ENCODE data around the gene GRIK4.

Gene GRIK4

DNA sequence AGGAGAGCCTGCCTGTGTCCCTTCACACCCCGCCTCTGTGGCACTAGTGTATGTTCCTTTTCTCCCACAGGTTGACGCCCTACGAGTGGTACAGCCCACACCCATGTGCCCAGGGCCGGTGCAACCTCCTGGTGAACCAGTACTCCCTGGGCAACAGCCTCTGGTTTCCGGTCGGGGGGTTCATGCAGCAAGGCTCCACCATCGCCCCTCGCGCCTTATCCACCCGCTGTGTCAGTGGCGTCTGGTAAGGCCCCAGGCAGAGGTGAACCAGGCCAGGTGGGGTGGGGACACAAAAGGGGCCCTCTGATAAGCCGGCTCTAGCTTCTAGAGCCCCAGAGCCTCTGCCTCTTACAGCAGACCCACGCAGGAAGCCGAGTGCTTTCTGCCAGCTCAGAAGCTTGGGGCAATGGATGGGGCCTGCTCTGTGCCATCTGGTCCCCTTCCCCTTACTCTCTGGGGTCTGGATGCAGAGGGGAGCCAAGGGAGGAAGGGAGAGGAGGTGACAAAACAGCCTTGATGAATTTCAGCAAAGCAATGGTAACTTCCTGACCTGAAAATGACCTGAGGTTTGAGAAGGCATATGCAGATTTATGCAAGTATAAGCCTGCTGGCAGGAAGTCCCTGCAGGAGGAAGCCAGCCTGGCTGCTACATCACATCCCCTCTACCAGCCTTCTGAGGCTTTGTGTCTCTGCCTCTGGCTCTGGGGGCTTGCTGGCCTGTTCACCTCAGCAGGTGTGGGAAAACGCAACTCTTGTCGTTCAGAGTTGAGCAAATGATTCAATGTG is 445.4 kb downstream of the GRIK4 start:
- DNase-seq (ENCODE audit: low spot score), result peak; percentile 8

DNA sequence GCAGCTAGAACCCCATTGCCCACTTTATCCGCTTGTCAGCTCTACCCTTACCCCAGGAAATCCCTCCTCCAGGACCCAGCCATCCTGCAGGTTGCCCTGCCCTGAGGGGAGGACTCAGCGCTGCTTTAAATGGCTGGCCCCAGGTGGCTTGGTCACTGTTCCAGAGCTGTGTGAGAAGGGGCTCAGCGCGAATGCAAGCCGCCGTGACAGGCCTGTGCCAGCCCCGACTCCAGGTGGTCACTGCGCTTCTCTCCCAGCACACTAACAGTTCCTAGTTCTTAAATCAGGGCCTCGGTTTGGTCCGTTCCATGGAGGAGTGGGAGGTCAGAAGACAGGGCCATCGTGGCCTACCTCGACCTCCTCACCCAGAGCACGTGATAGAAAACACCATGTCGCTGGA is 446.6 kb downstream of the GRIK4 start:
- no peak for DNase-seq (ENCODE audit: low spot score)

DNA sequence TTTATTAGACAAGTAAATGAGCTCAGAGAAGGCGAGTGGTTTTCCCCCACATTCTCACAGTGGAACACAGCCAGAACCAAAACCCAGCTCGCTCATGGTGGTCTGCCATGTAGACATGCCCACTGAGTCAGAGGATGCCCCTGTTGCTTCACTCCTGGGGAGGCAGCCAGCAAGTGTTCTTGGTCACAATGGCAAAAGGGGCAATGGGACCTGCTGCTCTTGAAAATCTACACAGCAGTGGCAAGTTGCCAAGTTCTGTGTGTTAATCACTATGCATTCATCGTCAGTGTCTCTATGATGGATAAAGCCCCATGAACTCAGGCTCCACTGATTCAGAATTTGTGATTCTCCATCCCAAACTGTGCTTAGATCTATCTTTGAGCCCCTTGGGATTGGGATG is 447.6 kb downstream of the GRIK4 start:
- DNase-seq (ENCODE audit: low spot score), result no peak

DNA sequence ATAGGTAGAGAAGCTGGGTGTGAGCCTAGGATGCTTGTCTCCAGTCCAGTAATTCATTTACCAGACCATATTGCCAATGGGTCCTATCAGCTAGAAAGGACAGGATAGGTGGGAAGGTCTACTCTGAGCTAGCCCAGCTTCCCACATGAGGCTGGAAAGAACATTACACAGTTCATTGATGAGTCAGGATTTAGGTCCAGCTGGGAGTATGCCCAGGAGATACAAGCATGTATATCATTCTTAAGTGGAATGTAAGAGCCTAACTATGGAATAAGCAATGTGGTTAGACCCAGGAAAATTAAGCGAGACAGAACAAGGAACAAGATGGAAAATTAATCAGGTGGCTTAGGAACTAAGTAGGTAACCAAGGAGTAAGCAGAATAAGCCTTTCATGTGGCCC is 453.3 kb downstream of the GRIK4 start:
- no peak for DNase-seq (ENCODE audit: low spot score)

- no peak for DNase-seq (ENCODE audit: low spot score)
Observed at GRCh38 chr11:120966840-120967239, 455.3 kb downstream of the GRIK4 start.

- DNase-seq (ENCODE audit: low spot score), result no peak
Observed at GRCh38 chr11:120969993-120970392, 458.4 kb downstream of the GRIK4 start.

- no peak for DNase-seq (ENCODE audit: low spot score)
Observed at GRCh38 chr11:120971825-120972224, 460.3 kb downstream of the GRIK4 start.

GRCh38 chr11:120972621-120973020 is 461.1 kb downstream of the GRIK4 start:
- DNase-seq (ENCODE audit: low spot score), result no peak

GRCh38 chr11:120973501-120973900 is 462.0 kb downstream of the GRIK4 start:
- no peak for DNase-seq (ENCODE audit: low spot score)

DNA sequence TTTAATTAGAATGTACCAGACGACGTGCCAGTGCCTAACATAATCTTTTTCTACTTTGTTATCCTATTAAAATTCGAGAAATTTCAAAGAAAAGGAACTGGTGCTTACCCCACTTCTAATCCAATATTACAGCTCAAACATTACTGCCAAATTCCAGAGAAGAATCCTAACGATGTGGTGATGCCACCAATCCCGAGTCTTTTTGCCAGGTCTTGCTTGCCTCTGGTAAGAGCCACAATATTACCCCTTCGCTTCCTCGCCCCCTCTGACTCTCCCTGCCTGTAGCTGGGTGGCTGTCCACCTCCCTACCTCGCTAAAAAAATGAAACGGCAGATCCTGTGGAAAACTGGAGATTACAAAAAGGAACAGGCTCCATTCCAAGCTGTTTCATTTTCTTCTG is 462.9 kb downstream of the GRIK4 start:
- DNase-seq (ENCODE audit: low spot score), result no peak

GRCh38 chr11:120974965-120975364 is 463.4 kb downstream of the GRIK4 start:
- DNase-seq (ENCODE audit: low spot score), result no peak

DNA sequence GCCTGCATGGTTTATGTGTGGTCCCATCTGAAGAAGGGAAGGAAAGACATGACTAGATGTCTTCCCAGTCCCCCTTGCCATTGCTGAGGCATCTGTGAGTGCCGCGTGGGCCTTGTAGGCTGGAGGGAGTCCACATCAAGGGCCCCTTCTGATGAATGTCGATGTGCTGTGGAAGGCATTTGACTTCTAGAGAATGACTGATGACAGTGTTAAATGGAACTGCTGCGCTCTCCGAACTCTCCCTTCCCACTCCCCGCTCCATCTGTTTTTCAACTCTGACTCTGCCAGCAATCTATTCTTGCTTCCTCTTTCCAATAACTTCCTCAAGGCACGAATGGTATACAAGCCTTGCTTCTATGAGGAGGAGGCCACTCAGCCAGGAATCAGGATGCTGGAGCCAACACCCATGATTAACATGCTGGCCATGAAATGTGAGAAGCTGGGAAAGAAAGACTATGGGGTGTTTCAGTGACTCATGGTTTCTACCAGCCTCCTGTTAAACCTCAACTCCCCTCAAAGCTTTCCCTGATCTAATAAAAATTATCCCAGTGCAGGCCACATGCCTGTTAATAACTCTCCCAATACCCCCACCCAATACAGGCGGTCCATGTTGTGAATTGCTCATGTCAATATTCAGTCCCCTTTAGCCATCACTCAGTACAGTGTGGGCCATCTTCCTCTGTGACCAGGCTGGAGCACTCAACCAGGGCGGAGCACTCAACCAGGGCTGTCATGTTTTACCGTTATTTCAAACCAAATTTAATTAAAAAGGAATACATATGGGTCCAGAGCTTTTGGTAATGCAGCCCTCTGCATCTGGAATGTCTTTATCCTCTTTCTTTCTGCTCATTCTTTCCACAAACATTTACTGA is 466.0 kb downstream of the GRIK4 start:
- DNase-seq (ENCODE audit: low spot score), result no peak

DNA sequence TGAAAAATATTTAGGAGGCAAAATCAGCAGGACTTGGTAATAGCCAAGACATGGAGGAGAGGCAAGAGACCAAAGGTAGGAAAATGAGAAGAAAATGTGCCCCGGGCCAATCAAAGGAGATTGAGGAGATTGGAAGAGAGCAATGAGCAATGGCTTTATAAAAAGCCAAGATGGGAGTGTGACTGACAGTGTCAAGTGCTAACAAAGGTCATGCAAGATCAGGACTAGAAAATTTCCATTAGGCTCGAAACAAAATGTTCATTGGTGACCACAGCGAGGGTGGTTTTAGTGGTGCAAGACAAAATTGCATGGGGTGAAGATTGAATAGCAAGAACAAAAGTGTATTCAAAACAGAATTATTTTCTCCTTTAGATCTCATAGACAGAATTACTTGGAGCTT is 467.2 kb downstream of the GRIK4 start:
- no peak for DNase-seq (ENCODE audit: low spot score)

DNA sequence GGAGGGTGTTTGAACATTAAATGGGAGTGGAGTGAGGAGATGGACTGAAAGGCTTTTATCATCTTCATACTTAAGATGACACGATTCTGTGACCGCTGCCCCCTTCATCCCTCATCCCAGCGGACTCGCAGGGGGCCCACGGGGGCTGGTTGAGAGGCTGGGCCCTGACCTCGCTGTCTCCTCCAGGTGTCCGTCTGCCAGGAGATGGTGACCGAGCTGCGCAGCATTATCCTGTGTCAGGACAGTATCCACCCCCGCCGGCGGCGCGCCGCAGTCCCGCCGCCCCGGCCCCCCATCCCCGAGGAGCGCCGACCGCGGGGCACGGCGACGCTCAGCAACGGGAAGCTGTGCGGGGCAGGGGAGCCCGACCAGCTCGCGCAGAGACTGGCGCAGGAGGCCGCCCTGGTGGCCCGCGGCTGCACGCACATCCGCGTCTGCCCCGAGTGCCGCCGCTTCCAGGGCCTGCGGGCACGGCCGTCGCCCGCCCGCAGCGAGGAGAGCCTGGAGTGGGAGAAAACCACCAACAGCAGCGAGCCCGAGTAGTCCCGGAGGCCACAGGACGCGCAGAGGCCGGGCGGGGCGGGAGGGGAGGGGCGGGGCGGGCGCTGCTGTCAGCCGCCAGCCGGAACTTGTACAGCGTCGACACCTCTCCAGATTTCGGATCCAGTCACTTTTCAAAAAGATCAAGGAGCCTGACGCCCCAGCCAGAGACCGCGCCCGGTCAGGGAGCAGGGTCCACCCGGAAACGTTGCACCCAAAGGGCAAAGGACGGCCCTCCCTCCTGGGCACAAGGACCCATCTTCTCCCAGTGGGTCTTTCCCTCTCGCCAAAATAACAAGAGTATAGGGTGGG is 474.4 kb downstream of the GRIK4 start:
- DNase-seq (ENCODE audit: low spot score), result peak; percentile 30

GRCh38 chr11:120988603-120989002 is 477.1 kb downstream of the GRIK4 start:
- DNase-seq (ENCODE audit: low spot score), result no peak

DNA sequence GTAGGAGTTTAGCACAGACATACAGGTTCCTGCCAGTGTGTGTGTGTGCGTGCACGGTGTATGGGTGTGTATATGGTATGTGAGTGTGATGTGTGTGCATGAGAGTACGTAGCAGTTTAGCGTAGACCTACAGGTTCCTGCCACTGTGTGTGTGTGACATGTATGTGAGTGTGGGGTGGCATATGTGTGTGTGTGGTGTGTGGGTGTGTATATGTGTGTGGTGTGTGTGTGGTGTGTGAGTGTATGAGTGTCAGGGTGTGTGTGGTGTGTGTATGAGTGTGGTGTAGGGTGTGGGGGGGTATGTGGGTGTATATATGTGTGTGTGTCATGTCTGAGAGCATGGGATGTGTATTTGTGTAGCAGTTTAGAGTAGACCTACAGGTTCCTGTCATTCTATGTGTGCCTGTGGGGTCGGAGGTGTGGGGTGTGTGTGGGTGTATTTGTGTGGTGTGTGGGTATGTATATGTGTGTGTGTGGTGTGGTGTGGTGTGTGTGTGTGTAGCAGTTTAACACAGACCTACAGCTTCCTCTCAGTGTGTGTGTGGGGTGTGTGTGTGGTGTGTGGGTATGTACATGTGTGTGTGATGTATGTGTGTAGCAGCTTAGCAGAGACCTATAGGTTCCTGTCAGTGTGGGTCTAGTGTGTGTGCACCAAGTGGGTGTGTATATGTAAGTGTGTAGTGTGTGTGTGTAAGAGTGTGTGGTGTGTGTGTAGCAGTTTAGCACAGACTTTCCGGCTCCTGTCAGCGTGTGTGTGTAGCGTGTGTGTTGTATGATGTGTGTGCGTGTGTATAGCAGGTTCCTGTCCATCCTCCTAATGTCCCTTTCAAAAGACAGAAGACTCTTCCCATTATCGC is 480.5 kb downstream of the GRIK4 start:
- DNase-seq (ENCODE audit: low spot score), result no peak

- no peak for DNase-seq (ENCODE audit: low spot score)
Observed at GRCh38 chr11:120994091-120994859, 482.7 kb downstream of the GRIK4 start.

DNA sequence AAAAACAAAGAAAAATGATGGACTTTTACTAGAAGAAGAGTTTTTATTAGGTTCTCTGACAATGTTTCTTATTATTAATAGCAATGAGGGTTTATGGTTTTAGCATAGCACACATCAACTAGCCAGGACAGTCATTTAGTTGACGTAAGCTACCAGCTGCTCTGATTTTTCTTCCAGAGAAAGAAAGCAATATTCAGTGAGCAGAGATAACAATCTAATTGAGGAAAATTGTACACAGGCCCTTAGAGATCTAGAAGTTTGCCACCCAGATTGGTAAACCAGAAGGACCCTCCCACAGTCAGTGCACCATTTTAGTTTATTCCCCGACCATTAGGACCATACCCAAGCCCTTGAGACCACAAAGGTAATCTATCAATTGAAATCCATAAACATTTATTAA is 483.6 kb downstream of the GRIK4 start:
- no peak for DNase-seq (ENCODE audit: low spot score)

GRCh38 chr11:120996973-120997372 is 485.4 kb downstream of the GRIK4 start:
- DNase-seq (ENCODE audit: low spot score), result no peak

- no peak for DNase-seq (ENCODE audit: low spot score)
Observed at GRCh38 chr11:120998581-120998980, 487.0 kb downstream of the GRIK4 start.
